GM19351 (cell line): ENCODE measurements around the gene FAM193B.
A peak's percentile ranks its signal among the peaks of the same experiment; 100 is the strongest.

Experiments
- ATAC-seq: cut with Tn5 transposase; IDR thresholded peaks from one replicate; pipeline ENCODE4 v1.9.1; 2021; ENCODE audit warnings: mild to moderate bottlenecking, moderate library complexity; ENCODE audit not compliant: unreplicated experiment

Gene FAM193B

GRCh38 chr5:177519463-177520235, 34.7 kb downstream of the FAM193B start:
- no peak for ATAC-seq

DNA sequence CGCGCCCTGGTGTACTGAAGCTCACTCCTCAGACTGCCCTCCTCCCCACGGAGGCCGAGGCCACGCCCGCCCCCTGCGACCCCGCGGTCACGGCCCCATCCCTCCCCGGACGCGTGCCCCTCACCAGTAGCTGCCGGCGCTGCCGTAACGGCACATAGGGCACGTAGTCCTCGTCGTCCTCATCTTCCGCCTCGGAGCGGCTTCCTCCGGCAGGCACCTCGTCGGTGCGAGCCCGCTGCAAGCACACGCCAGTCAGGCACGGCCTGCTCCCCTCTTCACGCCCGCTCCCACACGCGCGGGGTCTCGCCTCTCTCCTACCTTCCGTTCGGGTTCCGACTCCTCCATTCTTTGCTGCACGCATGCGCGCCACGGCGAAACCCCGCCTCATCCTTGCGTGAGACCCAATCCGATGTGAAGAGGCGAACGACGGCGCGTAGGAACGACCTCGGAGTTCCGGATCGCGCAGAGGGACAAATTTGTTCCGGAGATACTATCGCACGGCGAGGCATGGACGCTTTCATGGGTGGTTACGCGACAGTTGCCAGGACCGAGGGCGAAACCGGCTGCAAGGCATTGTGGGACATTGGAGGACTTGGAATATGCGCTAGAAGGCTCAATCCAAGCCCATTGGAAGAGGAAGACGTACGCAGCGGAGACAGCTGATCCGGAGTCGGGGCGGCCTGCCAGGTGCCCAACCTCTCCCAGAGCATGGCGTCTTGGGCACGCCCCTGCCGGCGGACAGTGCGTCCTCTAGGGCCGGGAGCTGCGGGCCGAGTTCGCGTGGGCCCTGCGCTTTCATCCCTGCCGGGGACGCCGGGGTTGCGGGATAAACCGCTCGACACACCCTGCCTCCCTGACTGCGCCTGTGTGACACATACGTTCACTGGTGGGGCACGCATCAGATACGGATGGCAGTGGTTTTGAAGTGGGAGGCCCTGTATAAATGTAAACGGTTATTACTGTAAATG, 37.5 kb downstream of the FAM193B start, which contains the start of gene DDX41:
TSS of gene DDX41 (minus strand) at position 361 of the 968 bp plus-strand sequence. CDS start at position 345, 16 bp downstream.
- ATAC-seq = peak; percentile 79

DNA sequence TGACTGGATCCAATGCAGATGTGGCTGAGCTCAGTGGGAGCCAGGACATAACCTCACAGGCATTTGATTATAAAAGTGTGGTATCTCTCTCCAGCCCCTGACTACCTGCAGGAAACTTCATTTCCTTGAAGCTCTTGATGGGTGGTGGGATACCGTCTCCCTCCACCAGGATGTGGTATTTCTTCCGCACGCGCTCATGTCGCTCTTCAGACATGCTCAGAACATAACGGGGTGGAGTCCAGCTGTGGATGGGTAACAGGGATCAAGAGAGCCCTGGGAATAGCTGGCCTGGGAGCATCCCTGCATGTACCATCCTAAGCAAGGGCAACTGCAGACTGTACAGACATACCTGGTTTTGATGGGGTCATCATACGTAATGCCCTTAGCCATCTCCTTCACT, 38.8 kb downstream of the FAM193B start:
- no peak for ATAC-seq

- ATAC-seq = no peak
Measured at GRCh38 chr5:177514541-177514940, 39.8 kb downstream of the FAM193B start.

- ATAC-seq = no peak
Measured at GRCh38 chr5:177513500-177513899, 40.9 kb downstream of the FAM193B start.

DNA sequence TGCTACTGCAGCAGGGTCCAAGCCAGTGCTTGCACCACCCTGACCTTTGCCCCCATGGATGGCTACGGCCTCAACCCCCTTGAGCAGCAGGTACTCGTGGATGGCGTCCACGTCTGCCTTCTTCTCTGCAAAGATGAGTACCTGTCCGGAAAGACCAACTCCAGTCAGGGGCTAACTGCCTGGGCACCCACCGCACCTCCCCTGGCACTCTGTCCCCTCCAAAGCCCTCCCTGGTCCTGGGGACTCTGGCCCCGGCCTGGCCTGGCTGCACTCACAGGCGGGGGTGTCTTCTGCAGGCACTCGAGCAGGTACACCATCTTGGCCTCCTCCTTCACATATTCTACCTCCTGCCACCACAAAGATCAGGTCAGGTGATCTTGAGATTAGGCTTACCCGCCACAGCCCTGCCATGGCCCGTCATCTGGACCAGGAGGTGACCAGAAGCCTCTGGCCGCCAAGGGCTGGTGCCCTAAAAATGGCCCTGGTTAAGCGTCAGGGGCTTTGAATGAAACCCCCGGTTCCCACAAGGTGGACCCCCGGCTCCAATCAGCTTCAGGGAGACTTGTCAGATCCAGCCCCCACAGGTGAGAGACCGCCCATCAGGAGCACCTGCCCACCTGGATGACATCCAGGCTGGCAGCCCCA, 41.5 kb downstream of the FAM193B start:
- ATAC-seq = no peak

DNA sequence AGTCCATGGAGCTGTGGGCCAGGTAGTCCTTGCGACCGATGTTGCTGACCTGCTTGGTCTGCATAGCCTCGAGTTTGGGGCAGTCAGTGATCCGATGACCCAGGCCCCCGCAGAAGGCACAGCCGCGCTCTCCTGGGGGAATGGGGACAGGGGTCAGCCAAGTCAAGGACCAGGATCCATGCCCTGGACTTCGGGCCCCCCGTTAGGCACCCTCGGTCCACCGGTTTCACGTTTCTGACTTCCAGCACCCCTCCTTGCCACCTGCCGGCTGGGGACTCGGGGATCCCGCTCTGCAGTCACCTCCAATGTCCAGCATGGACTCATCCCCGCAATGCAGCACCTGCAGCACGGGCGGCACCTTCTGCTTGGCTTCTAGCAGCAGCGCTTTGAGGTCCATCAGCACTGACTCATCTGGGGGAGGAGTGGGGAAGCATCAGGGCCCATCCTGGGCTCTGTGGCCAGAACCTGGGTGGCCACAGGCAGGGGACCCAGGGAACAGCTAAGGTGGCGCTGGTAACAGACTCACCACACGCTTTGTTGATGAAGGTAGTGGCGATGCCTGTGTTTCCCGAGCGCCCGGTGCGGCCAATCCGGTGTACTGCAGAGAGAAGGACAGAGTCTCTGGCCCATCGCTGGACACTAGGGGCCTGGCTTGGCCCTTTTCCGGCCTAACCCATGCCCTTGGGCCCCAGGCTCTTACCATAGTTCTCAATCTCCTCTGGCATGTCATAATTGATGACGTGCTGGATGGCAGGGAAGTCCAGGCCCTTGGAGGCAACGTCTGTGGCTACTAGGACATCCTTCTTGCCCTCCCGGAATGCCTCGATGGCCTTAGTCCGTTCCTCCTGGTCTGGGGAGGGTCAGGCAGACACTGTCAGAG, 42.3 kb downstream of the FAM193B start:
- ATAC-seq = no peak

- ATAC-seq = no peak
Measured at GRCh38 chr5:177511181-177511580, 43.2 kb downstream of the FAM193B start.

GRCh38 chr5:177510567-177511053, 43.8 kb downstream of the FAM193B start:
- no peak for ATAC-seq

- ATAC-seq = peak; percentile 41
Measured at GRCh38 chr5:177509991-177510566, 44.3 kb downstream of the FAM193B start.

DNA sequence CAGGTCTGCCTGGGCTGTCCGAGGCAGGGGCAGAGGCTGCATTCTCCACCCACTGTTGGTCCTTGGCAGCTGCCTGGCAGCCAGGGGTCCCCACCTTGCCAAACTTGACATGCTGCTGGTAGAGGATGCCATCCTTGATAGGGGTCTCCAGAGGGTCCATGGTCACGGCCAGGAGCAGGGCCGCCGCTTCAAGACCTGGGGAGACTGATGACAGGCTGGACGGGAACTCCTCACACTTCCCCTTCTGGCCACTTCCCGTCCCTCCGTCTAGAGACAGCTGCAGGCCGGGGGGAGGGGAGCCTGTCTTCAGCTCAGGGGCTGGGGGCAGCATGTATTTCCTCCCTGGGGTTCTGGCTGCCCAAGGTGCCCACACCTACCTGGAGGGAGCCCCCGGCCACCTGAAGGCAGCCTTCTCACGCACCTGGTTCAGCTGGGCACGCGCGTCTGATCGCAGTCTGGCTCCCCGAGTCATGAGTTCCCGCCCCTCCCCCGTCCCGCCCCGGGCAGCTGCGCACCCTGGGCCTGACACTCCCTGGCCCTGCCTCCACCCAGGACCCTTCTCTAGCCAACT, 44.9 kb downstream of the FAM193B start, which contains the start of gene DOK3:
TSS of gene DOK3 (minus strand) at position 446 of the 571 bp plus-strand sequence. CDS start at position 160, 286 bp downstream.
- ATAC-seq = peak; percentile 36

- ATAC-seq = peak; percentile 32
Measured at GRCh38 chr5:177508837-177509236, 45.5 kb downstream of the FAM193B start.

DNA sequence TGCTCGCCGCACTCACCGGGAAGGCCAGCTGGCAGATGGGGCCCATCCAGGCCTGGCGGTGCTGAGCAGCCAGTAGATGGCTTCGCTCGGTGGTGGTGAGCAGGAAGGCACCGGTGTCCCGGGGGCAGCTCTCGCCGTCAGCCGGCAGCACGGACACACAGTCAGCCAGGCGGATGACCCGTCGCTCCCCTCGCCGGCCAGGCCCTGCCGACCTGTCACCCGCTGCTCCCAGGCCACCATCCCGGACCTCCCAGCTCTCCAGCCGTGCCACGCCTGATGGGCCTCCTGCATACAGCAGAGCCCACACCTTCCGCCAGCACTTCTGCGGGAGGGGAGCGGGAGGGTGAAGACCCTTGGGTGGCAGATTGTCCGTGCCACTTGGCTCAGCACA, 46.1 kb downstream of the FAM193B start:
- ATAC-seq = no peak

- no peak for ATAC-seq
Measured at GRCh38 chr5:177507596-177508220, 46.7 kb downstream of the FAM193B start.

GRCh38 chr5:177507165-177507564, 47.2 kb downstream of the FAM193B start:
- no peak for ATAC-seq

- no peak for ATAC-seq
Measured at GRCh38 chr5:177505075-177505474, 49.3 kb downstream of the FAM193B start.

DNA sequence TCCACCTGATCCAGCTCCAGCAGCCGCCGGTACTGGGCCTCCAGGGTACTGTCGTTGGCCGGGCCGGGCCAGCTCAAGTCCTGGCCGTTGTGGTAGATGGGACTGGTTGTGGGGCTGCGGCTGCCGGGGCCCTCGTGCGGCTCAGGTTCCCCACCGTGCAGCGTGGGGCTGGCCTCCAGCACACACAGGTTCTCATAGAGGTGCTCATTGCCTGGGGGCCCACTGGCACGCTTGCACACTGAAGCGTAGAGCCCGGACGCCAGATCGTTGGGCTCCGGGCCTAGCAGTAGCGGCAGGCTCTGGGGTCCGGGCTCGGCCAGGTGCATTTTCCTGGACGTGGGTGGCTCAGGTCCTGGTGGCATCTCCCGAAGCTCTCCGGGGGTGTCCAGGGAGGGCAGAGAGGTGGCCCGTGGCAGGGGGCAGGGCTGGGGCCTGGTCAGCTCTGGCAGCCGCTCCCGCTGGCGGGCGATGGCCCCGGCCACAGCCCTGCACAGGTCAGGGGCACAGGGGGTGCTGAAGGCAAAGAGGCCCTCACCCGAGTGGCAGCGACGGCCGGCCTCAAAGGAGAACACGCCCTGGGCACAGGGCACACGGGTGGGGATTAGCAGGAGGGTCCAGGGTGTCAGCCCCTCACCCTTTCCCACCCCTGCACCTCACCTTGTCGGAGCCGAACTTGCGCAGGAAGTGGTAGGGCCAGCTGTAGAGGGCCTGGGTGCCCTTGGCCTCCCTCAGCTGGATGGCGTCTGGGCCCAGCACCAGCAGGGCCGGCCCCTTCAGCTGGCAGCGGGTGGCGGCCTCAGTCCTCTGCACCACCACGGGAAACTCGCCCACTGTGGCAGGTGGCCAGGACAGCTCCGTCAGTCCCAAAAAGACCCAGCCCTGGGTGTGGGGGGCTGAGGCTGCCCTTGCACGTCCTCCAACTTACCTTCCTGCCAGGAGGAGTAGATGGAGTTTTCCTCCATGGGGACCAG, 50.0 kb downstream of the FAM193B start:
- no peak for ATAC-seq
